Endothelial cell of umbilical vein (primary cell): ENCODE results near the gene GMCL2.

Source experiments
- EZH2 ChIP-seq: IDR thresholded peaks from 2 replicates; pipeline ENCODE4 v1.6.1; 2012; ENCODE audit warnings: borderline replicate concordance, low read depth, mild to moderate bottlenecking, moderate library complexity, low read length, inconsistent platforms; ENCODE audit not compliant: severe bottlenecking
- JUN ChIP-seq: IDR thresholded peaks from 2 replicates; pipeline ENCODE4 v1.6.1; 2011; ENCODE audit warnings: borderline replicate concordance, low read depth; ENCODE audit not compliant: insufficient read length, insufficient read depth
- TF ChIP-seq, protein P1 (sequence below), 2 donors: IDR thresholded peaks; 1 replicate in 1 of 2; 2 replicates in 1 of 2; pipeline ENCODE4 v1.5.1; 2011; ENCODE audit warnings: low read length in 2 of 2, mild to moderate bottlenecking in 2 of 2, moderate library complexity in 2 of 2, control low read depth in 1 of 2, inconsistent platforms in 1 of 2, low read depth in 1 of 2; ENCODE audit not compliant: insufficient read depth in 1 of 2; ENCODE audit errors: extremely low read depth in 1 of 2

DNA sequence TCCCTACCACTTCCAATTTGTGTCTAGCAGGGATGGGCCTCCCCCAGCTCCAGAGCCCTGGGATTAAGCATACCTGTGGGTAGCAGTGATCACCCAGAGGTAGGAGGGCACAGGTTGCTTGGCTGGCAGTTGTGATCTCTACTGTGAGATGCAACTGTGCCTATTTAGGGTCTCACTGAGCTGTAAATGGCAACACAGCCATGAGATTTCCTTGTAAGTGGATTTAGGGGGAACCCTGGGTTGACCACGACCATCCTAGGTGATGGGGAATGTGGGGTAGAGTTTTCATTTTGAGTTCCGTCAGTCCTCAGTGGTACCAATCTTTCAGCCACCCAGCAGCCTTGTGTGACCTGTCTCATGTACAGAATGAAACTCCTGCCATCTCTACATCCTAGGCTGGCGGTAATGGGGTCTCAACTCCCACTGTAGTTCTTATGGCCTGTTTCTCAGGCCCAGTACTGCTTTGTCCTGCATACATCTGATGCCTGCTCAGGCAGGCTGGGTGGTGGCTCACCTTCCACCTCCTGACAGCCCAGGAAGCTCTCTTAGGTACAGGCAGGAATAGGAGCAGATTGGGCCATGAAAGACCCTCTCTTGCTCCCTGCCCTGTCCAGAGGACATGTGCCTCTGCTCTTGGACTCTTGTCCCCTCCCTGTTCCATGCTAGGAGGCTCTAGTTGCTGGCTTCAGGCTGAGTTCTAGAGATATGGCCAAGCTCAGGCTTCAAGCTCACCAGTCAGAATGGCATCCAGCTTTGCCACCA is 25.3 kb upstream of the GMCL2 start:
- TF ChIP-seq JUN (no peak), EZH2 (no peak)
- TF ChIP-seq, protein P1, sequence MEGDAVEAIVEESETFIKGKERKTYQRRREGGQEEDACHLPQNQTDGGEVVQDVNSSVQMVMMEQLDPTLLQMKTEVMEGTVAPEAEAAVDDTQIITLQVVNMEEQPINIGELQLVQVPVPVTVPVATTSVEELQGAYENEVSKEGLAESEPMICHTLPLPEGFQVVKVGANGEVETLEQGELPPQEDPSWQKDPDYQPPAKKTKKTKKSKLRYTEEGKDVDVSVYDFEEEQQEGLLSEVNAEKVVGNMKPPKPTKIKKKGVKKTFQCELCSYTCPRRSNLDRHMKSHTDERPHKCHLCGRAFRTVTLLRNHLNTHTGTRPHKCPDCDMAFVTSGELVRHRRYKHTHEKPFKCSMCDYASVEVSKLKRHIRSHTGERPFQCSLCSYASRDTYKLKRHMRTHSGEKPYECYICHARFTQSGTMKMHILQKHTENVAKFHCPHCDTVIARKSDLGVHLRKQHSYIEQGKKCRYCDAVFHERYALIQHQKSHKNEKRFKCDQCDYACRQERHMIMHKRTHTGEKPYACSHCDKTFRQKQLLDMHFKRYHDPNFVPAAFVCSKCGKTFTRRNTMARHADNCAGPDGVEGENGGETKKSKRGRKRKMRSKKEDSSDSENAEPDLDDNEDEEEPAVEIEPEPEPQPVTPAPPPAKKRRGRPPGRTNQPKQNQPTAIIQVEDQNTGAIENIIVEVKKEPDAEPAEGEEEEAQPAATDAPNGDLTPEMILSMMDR (IDR thresholded peaks at IDR 0.05; ENCODE audit: extremely low read depth in 1 of 2, insufficient read depth in 1 of 2, low read depth in 1 of 2, low read length in 2 of 2): no peak
